ENCODE results near the gene MACROD2.
"Not testable (repeated sequence)": the region's sequence is repeated elsewhere in the genome, so short reads cannot be mapped to it uniquely, and the experiment has no call there.

Gene MACROD2

DNA sequence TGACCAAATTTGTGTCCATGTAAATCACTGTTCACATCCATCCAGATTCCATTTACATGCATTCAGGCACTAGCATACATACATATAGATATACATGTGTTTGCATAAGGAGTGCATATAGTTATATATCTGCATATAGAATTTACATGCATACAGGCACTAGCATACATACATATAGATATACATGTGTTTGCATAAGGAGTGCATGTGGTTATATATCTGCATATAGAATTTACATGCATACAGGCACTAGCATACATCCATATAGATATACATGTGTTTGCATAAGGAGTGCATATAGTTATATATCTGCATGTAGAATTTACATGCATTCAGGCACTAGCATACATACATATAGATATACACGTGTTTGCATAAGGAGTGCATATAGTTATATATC lies 1145.6 kb downstream of the MACROD2 start:
- DNase-seq: not testable (repeated sequence)

DNA sequence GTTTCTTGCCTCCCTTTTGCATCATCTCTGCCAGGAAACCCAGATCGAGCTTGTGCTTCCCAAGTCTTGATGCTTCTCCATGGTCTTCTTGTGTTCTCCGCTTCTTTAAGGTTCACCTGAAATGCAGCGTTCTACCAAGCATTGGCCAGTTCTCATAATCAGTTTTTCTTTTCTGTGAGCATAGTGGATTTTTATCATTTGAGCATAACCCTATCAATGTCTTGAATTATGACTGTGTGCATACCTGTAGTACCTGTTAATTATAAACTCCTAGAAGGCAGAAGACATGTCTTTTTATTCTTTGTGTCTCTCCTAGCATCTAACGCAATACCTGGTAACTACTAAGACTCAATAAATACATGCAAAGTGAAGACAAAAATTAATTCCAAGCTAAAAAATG lies 1146.5 kb downstream of the MACROD2 start:
- no peak for DNase-seq

DNA sequence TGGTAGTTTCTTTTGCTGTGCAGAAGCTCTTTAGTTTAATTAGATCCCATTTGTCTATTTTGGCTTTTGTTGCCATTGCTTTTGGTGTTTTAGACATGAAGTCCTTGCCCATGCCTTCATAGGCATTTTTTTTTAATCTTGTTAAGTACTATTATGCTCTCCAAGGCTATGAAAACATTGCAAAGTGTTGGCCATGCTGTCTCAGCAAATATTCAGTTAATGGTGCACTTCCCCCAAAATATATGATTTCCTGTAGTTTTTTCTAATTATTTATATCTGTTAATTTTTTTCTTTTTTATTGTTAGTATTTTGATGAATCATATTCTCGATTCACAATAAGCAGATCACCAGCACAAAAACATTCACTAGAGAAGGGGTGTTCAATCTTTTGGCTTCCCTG lies 1148.2 kb downstream of the MACROD2 start:
- DNase-seq: no peak

DNA sequence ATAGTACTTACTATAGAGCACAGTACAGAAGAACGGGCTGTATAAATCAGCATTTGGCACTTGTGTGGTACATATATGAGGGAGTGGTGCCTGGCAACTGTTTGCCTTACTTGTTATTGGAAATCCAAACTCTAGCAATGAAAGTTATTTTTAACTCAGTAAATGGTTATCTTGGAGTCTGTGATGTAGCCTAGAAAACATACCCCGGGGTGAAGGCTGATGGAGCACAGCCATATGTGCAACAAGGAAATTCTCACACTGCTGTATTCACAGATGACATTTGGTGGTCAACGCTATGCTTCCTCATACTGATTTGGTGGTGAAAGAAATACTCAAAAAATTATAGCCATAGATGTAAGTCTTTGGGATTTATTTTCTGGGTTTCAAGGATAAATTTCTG lies 1149.6 kb downstream of the MACROD2 start:
- no peak for DNase-seq

DNA sequence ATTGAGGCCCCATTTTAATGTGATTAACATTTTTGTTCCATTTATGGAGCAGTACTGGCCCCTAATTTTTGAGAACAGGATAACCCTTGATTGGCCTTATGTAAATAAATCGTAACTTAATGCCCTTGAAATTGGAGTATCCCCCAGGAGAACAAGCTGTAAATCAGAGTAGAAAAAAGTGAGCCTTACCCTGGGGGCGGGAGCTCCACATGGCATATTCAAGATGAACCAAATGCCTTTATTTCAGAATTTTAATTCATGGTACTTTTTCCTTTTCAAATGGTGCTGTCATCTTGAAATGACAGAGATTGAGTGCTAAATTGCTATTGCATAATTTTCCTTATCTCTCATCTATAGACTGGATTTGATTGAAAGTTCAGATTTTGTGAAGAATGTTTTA lies 1151.6 kb downstream of the MACROD2 start:
- no peak for DNase-seq

DNA sequence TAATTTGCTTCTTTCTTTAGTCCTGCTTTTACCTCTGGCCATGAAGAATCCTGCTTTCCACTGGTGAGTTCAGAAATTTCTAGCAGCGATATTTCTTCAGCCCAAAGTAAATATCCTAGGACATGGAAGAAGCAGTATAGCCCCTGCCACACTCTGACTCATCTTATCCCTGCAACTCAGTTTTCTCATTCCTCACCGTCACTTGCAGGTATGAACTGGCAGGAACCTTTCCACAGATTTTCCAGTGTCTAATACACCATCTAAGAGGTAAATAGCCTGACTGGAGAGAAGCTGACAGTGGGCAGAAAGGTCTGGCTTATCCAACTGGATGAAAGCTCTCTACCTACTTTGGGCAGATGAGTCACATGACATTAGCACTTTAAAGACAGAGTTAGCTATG lies 1158.8 kb downstream of the MACROD2 start:
- no peak for DNase-seq

DNA sequence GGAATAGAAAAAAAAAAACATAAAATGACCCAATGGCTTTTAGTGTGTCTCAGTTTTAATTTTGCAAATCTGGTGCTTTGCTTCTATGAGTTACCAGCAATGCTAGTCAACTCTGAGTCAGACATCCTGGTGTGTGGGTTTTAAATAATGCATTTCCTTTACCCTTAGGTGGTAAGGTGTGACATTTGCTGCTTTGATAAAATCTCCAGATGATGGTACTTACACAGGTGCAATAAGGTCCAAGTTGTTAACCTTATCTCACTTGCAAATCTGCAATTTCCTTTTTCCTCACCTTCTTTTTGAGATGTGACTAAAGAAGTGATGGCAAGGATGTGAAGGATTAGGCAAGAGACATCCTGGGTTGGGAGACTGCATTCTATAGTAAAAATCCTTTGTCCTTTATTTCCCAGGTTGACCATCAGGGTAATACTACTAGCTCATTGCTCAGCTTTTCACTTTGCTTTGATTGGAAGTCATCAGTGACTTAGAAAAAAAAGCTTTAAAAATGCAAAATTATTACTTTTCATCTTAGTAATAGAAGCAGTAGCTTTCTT lies 1160.6 kb downstream of the MACROD2 start:
- no peak for DNase-seq

DNA sequence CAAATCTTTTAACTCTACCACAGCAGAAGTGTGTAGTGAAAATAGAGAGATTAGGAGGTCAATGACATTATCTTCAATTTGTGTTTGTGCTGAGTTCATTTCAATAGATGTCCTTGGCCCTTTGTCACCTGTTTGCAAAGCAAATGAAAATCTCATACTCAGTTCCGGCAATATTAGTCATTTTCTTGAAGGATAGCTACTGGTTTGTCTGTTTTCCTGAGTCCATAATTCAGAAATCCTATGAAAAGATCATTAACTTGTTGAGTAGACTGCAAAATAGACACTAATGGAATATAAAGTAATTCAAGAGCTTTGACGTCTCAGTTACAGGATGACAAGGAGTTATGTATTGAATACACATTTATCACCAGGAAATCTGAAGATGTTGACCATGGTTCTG lies 1163.2 kb downstream of the MACROD2 start:
- no peak for DNase-seq

DNA sequence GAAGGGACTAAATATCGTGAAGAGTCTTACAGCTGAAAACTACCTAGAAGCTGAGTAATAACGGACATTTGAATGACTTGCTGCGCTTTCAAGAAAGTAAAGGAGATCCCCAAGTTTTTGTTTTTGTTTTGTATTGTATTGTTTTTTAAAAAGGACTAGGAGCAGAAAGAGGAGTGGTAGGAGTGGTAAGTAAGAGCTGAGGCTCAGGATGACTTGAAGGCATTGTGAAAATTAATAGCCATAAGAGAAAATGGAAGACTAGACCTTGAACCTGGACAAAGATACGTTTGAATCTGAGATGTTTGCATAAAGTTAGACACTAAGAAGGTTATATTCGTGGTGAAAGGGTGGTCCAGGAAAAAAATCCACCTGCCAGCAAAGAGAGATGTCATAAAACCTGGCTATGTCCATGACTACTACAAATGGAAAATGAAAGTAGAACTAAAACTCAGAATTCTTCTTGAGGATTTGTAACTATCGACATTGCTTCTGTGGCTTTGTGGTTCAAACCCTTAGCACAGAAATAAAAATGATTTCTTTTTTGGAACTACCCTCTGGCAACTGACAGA lies 1166.8 kb downstream of the MACROD2 start:
- DNase-seq: no peak

DNA sequence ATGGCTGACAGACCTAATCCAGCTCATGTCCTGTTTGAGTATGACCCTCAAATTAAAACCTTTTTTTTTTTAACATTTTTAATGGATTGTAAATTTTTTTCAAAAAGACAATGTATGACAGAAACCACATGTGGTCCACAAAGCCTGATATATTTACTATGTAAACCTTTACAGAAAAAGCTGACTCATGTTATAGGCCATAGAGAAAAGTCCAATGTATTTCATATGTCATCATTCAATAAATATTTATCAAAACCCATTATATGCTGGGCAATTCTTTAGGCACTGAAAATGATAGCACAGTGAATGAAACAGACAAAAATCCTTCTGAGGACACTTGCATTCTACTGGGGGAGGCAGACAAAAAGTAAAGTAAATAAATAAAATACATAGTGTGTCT lies 1168.3 kb downstream of the MACROD2 start:
- peak; percentile 13 for DNase-seq

DNA sequence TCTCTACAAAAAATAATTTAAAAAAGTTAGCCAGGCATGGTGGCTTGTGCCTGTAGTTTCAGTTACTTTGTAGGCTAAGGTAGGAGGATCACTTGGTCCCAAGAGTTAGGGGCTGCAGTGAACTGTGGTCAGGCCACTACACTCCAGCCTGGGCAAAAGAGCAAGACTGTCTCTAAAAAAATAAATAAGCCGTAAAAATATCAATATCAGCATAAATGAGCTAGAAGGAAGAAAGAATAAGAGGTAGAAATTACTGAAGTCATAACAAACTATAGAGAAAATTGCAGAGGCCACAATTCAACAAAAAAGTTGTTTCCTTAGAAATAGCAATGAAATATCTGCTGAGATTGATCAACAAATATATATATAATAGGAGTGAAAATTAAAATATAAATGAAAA lies 1169.4 kb downstream of the MACROD2 start:
- no peak for DNase-seq

DNA sequence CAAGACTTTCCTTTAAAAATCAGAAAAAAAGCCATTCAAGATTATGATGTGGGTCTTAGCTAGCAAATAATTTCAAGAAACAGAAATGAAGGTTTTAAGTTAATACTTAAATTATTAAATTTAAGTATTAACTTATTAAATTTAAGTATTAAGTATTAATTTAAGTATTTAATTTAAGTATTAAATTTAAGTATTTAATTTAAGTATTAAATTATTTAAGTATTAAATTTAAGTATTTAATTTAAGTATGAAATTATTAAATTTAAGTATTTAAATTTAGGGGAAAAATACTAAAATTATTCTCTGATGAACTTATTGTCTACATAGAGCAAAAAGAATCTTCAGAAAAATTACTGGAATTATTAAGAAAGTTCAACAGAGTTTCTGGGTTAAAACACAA lies 1171.4 kb downstream of the MACROD2 start:
- no peak for DNase-seq

DNA sequence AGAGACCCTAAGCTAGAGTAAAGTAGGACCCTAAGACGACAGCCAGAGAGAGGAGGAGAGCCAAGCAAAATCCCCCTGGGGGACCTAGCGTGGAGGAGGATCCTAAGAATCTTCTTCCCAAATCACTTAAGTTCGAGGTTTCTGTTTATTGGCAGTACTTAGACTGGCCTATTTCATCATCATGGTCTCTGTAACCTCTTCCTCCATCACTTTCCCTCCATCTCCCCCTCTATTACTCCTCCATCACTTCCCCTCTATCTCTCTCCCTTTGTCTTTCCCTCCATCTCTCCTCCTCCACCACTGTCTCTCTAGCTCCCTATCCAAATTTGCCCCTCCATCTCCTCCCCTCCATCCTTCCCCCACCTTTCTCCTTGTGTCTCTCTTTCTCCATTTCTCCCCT lies 1175.7 kb downstream of the MACROD2 start:
- DNase-seq: no peak

DNA sequence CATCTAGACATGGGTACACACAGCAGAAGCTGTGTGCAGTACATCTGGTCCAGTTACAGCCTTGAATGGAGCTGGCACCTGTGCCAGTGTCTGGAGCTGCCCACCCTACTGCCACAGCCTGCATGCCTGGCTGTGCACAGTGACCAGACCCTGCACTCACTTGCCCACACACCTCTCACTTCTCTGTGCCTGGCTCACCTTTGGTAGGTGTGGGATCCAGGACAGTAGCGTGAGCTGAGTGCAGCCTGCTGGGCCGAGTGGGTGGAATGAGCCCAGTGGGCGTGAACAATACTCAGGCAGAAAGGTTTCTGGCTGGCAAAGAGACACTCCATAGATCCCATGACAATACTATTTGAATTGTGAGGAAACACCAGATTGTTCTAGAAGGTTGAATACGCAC lies 1181.6 kb downstream of the MACROD2 start:
- no peak for DNase-seq

DNA sequence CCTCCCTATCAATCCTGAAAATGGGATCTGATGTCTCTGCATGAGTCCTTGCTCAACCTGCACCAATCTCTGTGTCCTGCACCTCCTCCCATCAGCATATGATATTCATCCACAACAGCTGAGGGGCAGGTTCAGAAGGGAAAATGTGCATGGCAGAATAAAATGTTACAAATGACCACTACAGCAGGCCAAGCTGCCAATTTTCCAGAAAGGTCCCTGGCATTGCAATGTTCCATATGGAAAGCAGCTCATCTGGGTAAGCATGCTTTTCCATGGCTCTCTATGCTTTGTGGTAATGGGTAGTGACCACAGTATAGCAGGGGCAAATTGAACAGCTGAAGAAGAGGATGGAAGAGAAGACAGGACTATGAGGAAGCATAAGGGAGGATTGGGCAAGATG lies 1183.3 kb downstream of the MACROD2 start:
- DNase-seq: no peak

DNA sequence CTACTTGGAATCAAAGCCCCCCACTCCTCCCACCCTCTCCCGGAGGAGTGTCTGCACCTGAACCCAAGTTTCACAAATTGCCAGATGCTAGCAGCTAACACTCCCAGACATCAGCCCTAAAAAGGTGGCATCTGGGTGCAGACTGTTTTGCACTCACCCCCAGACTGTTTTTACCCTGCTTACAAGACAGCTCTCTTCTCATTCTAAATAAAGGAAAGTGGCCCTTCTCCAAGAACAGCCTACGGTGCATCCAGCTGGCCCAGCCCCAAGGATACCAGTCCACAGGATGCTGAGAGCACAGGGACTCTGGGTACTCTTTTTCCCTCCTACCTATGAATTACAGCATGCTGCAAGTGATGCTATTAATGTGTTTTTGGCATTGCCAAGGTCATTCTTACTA lies 1184.1 kb downstream of the MACROD2 start:
- no peak for DNase-seq

DNA sequence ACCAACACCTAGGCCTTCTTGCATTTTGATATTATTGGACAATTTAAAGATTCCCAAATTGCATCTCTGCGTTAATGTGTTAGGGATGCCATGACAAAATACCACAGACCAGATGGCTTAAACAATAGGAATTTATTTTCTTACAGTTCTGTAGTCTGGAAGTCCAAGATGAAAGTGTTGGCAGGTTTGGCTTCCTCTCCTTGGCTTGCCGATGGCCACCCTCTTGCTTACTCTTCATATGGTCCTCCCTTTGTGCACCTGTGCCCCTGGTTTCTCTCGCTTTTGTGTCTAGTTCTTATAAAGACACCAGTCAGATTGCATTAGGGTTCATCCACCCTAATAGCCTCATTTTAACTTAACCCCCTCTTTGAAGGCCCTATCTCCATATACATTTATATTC lies 1184.5 kb downstream of the MACROD2 start:
- no peak for DNase-seq

DNA sequence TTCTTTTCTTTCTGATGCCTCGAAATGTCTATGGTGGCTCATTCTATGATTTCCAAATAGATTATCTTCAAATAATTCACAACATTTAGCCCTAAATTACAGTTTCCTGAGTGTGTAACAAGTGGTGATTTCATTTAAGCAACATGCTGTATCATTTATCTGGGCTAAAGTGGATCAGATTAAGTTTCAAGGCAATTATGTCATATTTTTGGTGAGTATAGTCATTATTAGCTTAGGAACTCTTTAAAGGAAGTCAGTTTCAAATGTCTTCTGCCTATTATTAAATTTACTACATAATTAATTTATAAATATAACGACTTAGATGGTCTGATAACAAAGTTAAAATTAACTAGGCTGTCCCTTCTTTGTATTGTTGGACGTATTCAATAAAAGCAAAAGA lies 1190.0 kb downstream of the MACROD2 start:
- peak; percentile 5 for DNase-seq

DNA sequence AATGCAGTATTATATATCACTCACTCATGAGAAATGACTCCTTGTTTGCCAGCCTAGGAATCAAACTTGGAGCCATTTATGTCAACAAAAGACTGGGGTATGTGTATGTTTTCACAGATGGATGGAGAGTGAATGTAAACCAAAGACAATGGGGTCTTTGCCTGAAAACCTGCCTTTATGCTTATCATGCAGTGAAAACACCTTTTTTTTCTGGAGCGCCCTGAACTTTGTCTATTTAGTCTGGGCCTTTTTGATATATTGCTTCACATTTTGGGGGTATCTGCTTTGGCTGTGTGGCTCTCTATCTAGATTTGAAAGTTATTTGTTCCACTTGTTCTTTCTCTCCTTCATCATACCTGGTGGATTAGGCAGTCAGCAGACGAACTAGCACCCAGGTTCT lies 1190.6 kb downstream of the MACROD2 start:
- peak; percentile 4 for DNase-seq

DNA sequence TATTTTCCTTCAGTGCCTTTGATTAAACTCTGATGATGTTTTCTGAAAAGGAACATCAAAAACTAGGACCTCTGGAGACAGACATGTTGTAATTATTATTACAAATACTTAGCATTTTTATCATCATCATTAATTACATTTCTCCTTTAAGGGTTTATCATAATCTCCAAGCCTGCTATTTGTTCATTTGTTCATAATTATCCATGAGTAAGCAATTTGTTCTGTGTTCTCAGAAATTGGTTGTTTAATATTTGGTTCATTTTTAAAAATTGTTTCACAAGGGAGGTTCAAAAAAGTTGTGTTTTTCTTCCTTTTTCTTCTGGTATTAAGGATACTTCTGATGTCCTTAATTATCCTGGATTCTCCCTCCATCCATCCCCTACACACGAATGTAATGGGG lies 1192.3 kb downstream of the MACROD2 start:
- no peak for DNase-seq

DNA sequence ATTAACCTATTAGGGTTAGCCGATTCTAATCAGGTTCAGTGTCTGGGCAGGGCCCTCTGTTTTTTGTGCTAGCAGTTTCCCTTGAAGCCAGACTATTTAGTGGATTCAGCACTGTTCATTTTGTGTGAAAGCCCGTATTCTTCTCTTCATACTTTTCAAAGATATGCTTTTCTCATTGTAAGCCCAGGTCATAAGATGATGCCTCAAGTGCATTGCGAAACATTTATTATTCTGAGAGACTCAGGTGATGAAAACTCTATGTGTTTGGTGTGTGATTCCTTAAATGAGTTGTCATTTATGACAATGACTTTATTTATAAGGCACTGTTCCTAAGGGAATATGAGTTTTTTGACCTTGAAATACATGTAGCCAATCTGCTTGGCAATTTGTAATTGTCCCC lies 1193.1 kb downstream of the MACROD2 start:
- no peak for DNase-seq

DNA sequence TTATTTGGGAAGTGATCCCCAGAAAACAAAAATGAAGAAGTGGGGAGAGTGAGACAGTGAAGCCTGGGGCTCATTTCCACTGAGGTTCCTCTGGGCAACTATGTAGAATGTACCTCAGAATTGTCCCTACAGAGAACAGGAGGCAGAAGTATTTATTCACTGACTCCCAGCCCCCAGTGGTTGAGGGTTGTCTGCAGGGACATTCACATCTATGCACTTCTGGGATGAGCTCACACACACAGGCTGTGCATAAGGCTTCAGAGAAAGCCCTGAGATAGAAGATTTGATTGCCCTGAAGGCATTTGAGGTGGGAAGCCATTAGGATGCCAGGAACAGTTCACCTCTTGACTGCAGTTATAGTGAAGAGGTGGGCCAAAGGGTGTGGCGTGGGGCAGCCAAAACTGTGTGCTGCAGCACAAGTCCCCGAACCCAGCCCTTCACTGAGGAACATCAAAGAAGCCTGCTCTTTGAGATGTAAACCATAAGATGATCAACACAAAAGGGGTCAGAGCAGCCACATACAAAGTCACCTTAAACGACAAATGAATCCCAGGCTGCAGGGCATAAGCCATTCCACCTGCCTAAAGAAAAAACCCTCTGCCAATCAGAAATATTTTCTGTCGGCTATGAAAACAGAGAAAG lies 1195.9 kb downstream of the MACROD2 start:
- no peak for DNase-seq

DNA sequence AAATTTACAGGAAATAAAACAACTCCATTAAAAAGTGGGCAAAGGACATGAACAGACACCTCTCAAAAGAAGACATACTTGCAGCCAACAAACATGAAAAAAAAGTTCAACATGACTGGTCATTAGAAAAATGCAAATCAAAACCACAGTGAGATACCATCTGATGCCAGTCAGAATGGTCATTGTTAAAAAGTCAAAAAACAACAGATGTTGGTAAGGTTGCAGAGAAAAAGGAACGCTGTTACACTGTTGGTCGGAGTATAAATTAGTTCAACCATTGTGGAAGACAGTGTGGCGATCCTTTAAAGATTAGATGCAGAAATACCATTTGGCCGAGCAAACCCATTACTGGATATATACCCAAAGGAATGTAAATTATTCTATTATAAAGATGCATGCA lies 1200.1 kb downstream of the MACROD2 start:
- DNase-seq: peak; percentile 1

DNA sequence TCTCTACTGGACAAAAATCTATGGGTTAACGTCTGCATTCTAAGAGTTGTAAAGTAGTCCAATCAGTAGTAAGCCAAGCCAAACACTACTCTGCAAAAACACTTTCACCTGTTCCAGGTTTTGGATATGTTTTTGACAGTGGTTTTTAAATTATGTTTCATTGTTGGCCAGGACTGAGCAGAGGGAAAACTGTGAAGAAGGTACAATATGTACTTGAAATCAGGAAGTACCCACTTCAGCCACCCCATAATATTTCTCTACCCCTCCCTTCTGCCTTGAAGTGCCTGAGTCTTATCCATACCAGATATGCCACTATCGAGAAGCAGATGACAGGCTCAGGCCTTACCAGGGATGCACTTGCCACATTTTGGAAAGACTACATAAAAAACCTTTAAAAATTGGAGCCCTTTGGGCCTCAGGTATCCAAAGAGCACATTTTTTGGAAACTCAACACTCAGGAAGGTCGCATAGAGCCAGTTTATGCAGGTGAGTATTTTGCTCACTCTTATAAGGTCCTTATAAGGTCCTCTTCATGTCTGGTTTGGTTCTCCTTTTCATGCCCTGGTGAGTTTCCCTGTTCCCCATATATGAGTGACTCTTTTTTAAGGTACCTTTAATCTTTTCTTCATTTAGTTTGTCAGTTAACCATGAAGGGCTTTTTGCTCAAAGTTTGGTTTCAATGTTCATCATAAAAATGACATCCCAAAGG lies 1201.4 kb downstream of the MACROD2 start:
- DNase-seq: no peak

Measured in fibroblast of skin of abdomen (primary cell).